Mesothelial cell of epicardium (in vitro differentiated cells): ENCODE measurements around the gene WDR86. TPM values are rescaled to one million over a fixed set of nuclear protein-coding genes. Genes with fewer than 3 reads are reported as not detected.
A peak's percentile ranks its signal among the peaks of the same experiment; 100 is the strongest.

Experiments used
- DNase-seq, 2 experiments: peaks; one replicate each; pipeline ENCODE4 v3.0.0; 2021; ENCODE audit warnings: low spot score in 2 of 2; ENCODE audit not compliant: unreplicated experiment in 2 of 2
- H3K27ac Mint-ChIP-seq: 2 replicates; pipeline ENCODE4 v1.8.0; 2021; ENCODE audit warnings: mixed read lengths
- H3K27me3 Mint-ChIP-seq: 2 replicates; pipeline ENCODE4 v1.8.0; 2021; ENCODE audit warnings: low read depth, mixed read lengths
- H3K36me3 Mint-ChIP-seq: 2 replicates; pipeline ENCODE4 v1.8.0; 2021; ENCODE audit warnings: mixed read lengths
- H3K4me1 Mint-ChIP-seq: 2 replicates; pipeline ENCODE4 v1.8.0; 2021; ENCODE audit warnings: mixed read lengths
- H3K4me3 Mint-ChIP-seq: 2 replicates; pipeline ENCODE4 v1.8.0; 2021; ENCODE audit warnings: mild to moderate bottlenecking, moderate library complexity, mixed read lengths
- H3K9me3 Mint-ChIP-seq: 2 replicates; pipeline ENCODE4 v1.8.0; 2021; ENCODE audit warnings: mixed read lengths
- CTCF ChIP-seq: fragments of 200-600 bp; sonication (generic); IDR thresholded peaks from one replicate; pipeline ENCODE4 v1.5.0; 2021; ENCODE audit warnings: antibody characterized with exemption; ENCODE audit not compliant: unreplicated experiment
- total RNA-seq: library from RNA; stranded (reverse); gene quantifications from 3 replicates; pipeline ENCODE4 v1.2.1, GENCODE V29; 2021

Gene WDR86
- total RNA-seq, 1 donor from 2014 or later: 274 TPM

- peaks cover 33% of the 10 kb centered on the region for H3K36me3 Mint-ChIP-seq
- H3K27me3 Mint-ChIP-seq: no peaks in the 10 kb centered on the region
- H3K4me3 Mint-ChIP-seq: no peak overlapping the region
- peak overlapping the region; percentile 50 for H3K27ac Mint-ChIP-seq
- no peak for TF ChIP-seq CTCF
- no peaks in the 10 kb centered on the region for H3K9me3 Mint-ChIP-seq
- H3K4me1 Mint-ChIP-seq: peaks cover 24% of the 10 kb centered on the region
- no peak for DNase-seq
Observed at GRCh38 chr7:151397026-151397425, 12.8 kb downstream of the WDR86 start.

GRCh38 chr7:151396328-151396970 lies 13.4 kb downstream of the WDR86 start:
- Mint-ChIP-seq H3K9me3 (no peaks in the 10 kb centered on the region), H3K27me3 (no peaks in the 10 kb centered on the region), H3K36me3 (peaks cover 32% of the 10 kb centered on the region), H3K27ac (no peak overlapping the region), H3K4me3 (no peak overlapping the region), H3K4me1 (peaks cover 22% of the 10 kb centered on the region)
- DNase-seq: no peak
- no peak for TF ChIP-seq CTCF

- no peak for DNase-seq
- TF ChIP-seq CTCF: no peak
- no peaks in the 10 kb centered on the region for H3K9me3 Mint-ChIP-seq
- H3K27ac Mint-ChIP-seq: no peak overlapping the region
- H3K36me3 Mint-ChIP-seq: peaks cover 36% of the 10 kb centered on the region
- H3K4me3 Mint-ChIP-seq: no peak overlapping the region
- no peaks in the 10 kb centered on the region for H3K27me3 Mint-ChIP-seq
- peaks cover 10% of the 10 kb centered on the region for H3K4me1 Mint-ChIP-seq
Observed at GRCh38 chr7:151395036-151395367, 14.8 kb downstream of the WDR86 start.

GRCh38 chr7:151394076-151395035 lies 15.5 kb downstream of the WDR86 start:
- Mint-ChIP-seq H3K9me3 (no peaks in the 10 kb centered on the region), H3K4me1 (peaks cover 8% of the 10 kb centered on the region), H3K27ac (peak overlapping the region; percentile 43), H3K36me3 (peaks cover 42% of the 10 kb centered on the region), H3K27me3 (no peaks in the 10 kb centered on the region), H3K4me3 (no peak overlapping the region)
- TF ChIP-seq CTCF: no peak
- no peak for DNase-seq

- peaks cover 37% of the 10 kb centered on the region for H3K36me3 Mint-ChIP-seq
Observed at GRCh38 chr7:151393031-151393977, 16.5 kb downstream of the WDR86 start.

More at GRCh38 chr7:151393031-151393977, 16.5 kb downstream of the WDR86 start:
- H3K4me1 Mint-ChIP-seq: peaks cover 8% of the 10 kb centered on the region
- no peak for TF ChIP-seq CTCF
- H3K4me3 Mint-ChIP-seq: no peak overlapping the region
- no peaks in the 10 kb centered on the region for H3K27me3 Mint-ChIP-seq
- H3K9me3 Mint-ChIP-seq: no peaks in the 10 kb centered on the region
- peak overlapping the region; percentile 43 for H3K27ac Mint-ChIP-seq
- DNase-seq: no peak
